Panc1 (cell line): ENCODE results near the gene SYT14. TPM values are rescaled to one million over a fixed set of nuclear protein-coding genes. Genes with fewer than 3 reads are reported as not detected.
"Not testable (repeated sequence)": the region's sequence is repeated elsewhere in the genome, so short reads cannot be mapped to it uniquely, and the experiment has no call there.

ENCODE experiments used
- ATAC-seq: fragments of 200-7000 bp; cut with Tn5 transposase; 2 replicates; pipeline ENCODE4 v1.9.1; 2020; ENCODE audit warnings: mild to moderate bottlenecking, moderate library complexity
- BruUV-seq: library from RNA; stranded (reverse); fragments of 400-500 nt; replicated peaks from 2 replicates; lab custom pipeline; 2021; lab: Mats Ljungman, UMichigan
- CTCF ChIA-PET: fragments of 300-600 bp; sonication (Branson Sonifier 250); formaldehyde crosslinking; loops from one replicate; lab custom pipeline; 2022; ENCODE audit warnings: antibody characterized with exemption; lab: Charles Lee
- POLR2A ChIA-PET: fragments of 300-600 bp; sonication (Branson Sonifier 250); formaldehyde crosslinking; loops from one replicate; lab custom pipeline; 2022; ENCODE audit warnings: antibody characterized with exemption; lab: Charles Lee
- DNase-seq: peaks from one replicate; pipeline ENCODE4 v3.0.0-alpha.2; 2010; ENCODE audit warnings: low read depth, low spot score
- H3K27ac ChIP-seq: 2 replicates; pipeline ENCODE4 v1.5.1; 2011; ENCODE audit warnings: mild to moderate bottlenecking, low read length, inconsistent platforms
- H3K27me3 ChIP-seq: fragments of 200-500 bp; sonication (Bioruptor generic); 2 replicates; pipeline ENCODE4 v1.6.0; 2014; ENCODE audit warnings: low read length, inconsistent platforms; ENCODE audit not compliant: control insufficient read depth, insufficient read depth
- H3K36me3 ChIP-seq: fragments of 200-500 bp; sonication (Bioruptor generic); 2 replicates; pipeline ENCODE4 v1.5.1; 2014; ENCODE audit warnings: inconsistent platforms, mild to moderate bottlenecking, low read length, moderate library complexity; ENCODE audit not compliant: control insufficient read depth, insufficient read depth
- H3K4me1 ChIP-seq: 2 replicates; pipeline ENCODE4 v1.5.1; 2011; ENCODE audit warnings: inconsistent platforms, mild to moderate bottlenecking, low read length, moderate library complexity; ENCODE audit not compliant: control insufficient read depth, insufficient read depth
- H3K4me3 ChIP-seq, 2 experiments: 2 replicates each; pipeline ENCODE4 v1.5.1; 2011 to 2012; ENCODE audit warnings: low read depth in 2 of 2, low read length in 2 of 2, mild to moderate bottlenecking in 2 of 2, inconsistent platforms in 1 of 2, moderate library complexity in 1 of 2
- H3K9me3 ChIP-seq: fragments of 200-500 bp; sonication (Bioruptor generic); 2 replicates; pipeline ENCODE4 v1.5.1; 2014; ENCODE audit warnings: low read depth, mild to moderate bottlenecking, inconsistent platforms, low read length, moderate library complexity; ENCODE audit not compliant: control insufficient read depth, insufficient read depth
- CTCF ChIP-seq: fragments of 450-650 bp; IDR thresholded peaks from 2 replicates; pipeline ENCODE4 v1.5.1; 2017; ENCODE audit warnings: mild to moderate bottlenecking
- POLR2AphosphoS5 ChIP-seq: IDR thresholded peaks from 2 replicates; pipeline ENCODE4 v1.6.1; 2012; ENCODE audit warnings: mild to moderate bottlenecking, low read depth, low read length, moderate library complexity
- SIN3A ChIP-seq: IDR thresholded peaks from 2 replicates; pipeline ENCODE4 v1.6.1; 2012; ENCODE audit warnings: low read depth, mild to moderate bottlenecking, low read length, moderate library complexity, borderline replicate concordance; ENCODE audit not compliant: insufficient read depth
- TCF7L2 ChIP-seq: IDR thresholded peaks from 2 replicates; pipeline ENCODE4 v1.6.1; 2011; ENCODE audit warnings: mild to moderate bottlenecking, low read depth, low read length, inconsistent platforms
- in situ Hi-C: cut with HindIII; loops from 2 replicates; pipeline ENCODE4 v1.10.0; 2016; ENCODE audit warnings: low sequenced_read_pairs, low pct_unique_long_range_greater_than_20kb
- intact Hi-C: fragments of 100-400 bp; cut with micrococcal nuclease; formaldehyde crosslinking; loops from one replicate; pipeline ENCODE4 v1.10.0; 2022; ENCODE audit not compliant: unreplicated experiment
- total RNA-seq: library from RNA; stranded (reverse); gene quantifications from one replicate; pipeline ENCODE4 v1.2.1, GENCODE V29; 2021; ENCODE audit not compliant: unreplicated experiment
- TF ChIP-seq, protein P1 (sequence below), 2 experiments: IDR thresholded peaks; 2 replicates each; pipeline ENCODE4 v1.6.1; 2011 to 2012; ENCODE audit warnings: low read depth in 2 of 2, control low read depth in 1 of 2, low read length in 1 of 2, mild to moderate bottlenecking in 1 of 2, moderate library complexity in 1 of 2; ENCODE audit not compliant: insufficient read depth in 1 of 2

SYT14 gene
- total RNA-seq, 1 experiment from 2014 or later, result not detected

- intact Hi-C loops, H3K4me1 ChIP-seq, BruUV-seq, H3K9me3 ChIP-seq, CTCF ChIA-PET, H3K4me3 ChIP-seq, H3K27me3 ChIP-seq, DNase-seq, POLR2A ChIA-PET, H3K27ac ChIP-seq, H3K36me3 ChIP-seq, ATAC-seq, in situ Hi-C loops: not testable (repeated sequence)
Observed at GRCh38 chr1:210196266-210196665, 258.2 kb downstream of the SYT14 start.

DNA sequence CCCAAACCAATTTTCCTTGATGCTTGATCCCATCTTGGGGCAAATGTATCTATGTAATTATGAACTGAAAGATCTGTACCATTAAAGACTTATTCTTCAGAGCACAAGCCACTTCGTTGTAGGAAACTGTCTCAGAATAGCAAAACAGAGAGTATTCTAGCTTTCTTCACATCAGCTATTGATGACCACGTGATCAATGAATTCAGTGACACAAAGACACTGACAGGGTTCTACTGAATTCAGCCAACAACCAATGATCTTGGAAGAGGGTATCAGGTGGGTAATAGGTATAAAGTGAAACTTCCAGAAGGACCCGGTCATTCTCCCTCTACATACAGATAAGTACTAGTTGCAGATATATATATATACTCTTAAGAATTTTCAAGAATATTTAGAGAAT, 260.8 kb downstream of the SYT14 start:
- CTCF ChIA-PET, result no interaction called here
- intact Hi-C loops, result no loop called here
- no peaks in the 10 kb centered on the region for H3K27me3 ChIP-seq
- no peaks in the 10 kb centered on the region for H3K9me3 ChIP-seq
- H3K4me3 ChIP-seq, result no peak overlapping the region
- no peaks in the 10 kb centered on the region for H3K4me1 ChIP-seq
- no peak for TF ChIP-seq CTCF
- TF ChIP-seq, protein P1, sequence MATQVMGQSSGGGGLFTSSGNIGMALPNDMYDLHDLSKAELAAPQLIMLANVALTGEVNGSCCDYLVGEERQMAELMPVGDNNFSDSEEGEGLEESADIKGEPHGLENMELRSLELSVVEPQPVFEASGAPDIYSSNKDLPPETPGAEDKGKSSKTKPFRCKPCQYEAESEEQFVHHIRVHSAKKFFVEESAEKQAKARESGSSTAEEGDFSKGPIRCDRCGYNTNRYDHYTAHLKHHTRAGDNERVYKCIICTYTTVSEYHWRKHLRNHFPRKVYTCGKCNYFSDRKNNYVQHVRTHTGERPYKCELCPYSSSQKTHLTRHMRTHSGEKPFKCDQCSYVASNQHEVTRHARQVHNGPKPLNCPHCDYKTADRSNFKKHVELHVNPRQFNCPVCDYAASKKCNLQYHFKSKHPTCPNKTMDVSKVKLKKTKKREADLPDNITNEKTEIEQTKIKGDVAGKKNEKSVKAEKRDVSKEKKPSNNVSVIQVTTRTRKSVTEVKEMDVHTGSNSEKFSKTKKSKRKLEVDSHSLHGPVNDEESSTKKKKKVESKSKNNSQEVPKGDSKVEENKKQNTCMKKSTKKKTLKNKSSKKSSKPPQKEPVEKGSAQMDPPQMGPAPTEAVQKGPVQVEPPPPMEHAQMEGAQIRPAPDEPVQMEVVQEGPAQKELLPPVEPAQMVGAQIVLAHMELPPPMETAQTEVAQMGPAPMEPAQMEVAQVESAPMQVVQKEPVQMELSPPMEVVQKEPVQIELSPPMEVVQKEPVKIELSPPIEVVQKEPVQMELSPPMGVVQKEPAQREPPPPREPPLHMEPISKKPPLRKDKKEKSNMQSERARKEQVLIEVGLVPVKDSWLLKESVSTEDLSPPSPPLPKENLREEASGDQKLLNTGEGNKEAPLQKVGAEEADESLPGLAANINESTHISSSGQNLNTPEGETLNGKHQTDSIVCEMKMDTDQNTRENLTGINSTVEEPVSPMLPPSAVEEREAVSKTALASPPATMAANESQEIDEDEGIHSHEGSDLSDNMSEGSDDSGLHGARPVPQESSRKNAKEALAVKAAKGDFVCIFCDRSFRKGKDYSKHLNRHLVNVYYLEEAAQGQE (IDR thresholded peaks at IDR 0.05; ENCODE audit: insufficient read depth in 1 of 2, low read depth in 2 of 2, low read length in 1 of 2), result no peak
- no peak for TF ChIP-seq TCF7L2
- no peak for TF ChIP-seq SIN3A
- TF ChIP-seq POLR2AphosphoS5, result no peak
- no peak for ATAC-seq
- no peak overlapping the region for H3K27ac ChIP-seq
- no peak for DNase-seq
- H3K36me3 ChIP-seq, result no peaks in the 10 kb centered on the region
- no TSS peak for BruUV-seq
- in situ Hi-C loops, result no loop called here
- POLR2A ChIA-PET, result no interaction called here

- no TSS peak for BruUV-seq
- Histone ChIP-seq H3K9me3 (no peaks in the 10 kb centered on the region), H3K4me1 (no peaks in the 10 kb centered on the region), H3K36me3 (no peaks in the 10 kb centered on the region), H3K4me3 (no peak overlapping the region), H3K27me3 (no peaks in the 10 kb centered on the region), H3K27ac (no peak overlapping the region)
- DNase-seq (no peak), ATAC-seq (no peak)
- in situ Hi-C loops, result no loop called here
- POLR2A ChIA-PET, result no interaction called here
- intact Hi-C loops, result no loop called here
- CTCF ChIA-PET, result no interaction called here
- TF ChIP-seq SIN3A, result no peak
- TF ChIP-seq POLR2AphosphoS5, result no peak
- TF ChIP-seq CTCF, result no peak; the same call in 1 of the 2 replicates
- no peak for TF ChIP-seq TCF7L2
- TF ChIP-seq, protein P1 (IDR thresholded peaks at IDR 0.05; ENCODE audit: insufficient read depth in 1 of 2, low read depth in 2 of 2, low read length in 1 of 2), result no peak
Observed at GRCh38 chr1:210200124-210200736, 262.2 kb downstream of the SYT14 start.
